ENCODE results near the gene ZNF420.
"Not testable (repeated sequence)": the region's sequence is repeated elsewhere in the genome, so short reads cannot be mapped to it uniquely, and the experiment has no call there.

ZNF420 gene

GRCh38 chr19:37059142-37059541, 19.1 kb upstream of the ZNF420 start:
- peak; percentile 54 to 61 for DNase-seq
- Histone ChIP-seq H2AFZ (ENCODE audit: insufficient read depth, low read length, poor library complexity) (no peak overlapping the region), H4K91ac (ENCODE audit: low read depth, low read length) (no peak overlapping the region), H3K36me3 (ENCODE audit: control insufficient read depth in 1 of 2, insufficient read depth in 2 of 2, low read length in 2 of 2) (no peaks in the 10 kb centered on the region), H2BK5ac (ENCODE audit: low read depth, low read length, poor library complexity) (no peak overlapping the region), H4K12ac (ENCODE audit: low read depth, low read length) (no peak overlapping the region), H3K9ac (ENCODE audit: low read length) (no peak overlapping the region), H3K4ac (ENCODE audit: low read depth, low read length) (no peak overlapping the region), H3K27ac (ENCODE audit: low read depth, low read length) (no peak overlapping the region), H3K4me2 (ENCODE audit: low read length) (no peak overlapping the region), H3K4me1 (ENCODE audit: control insufficient read depth in 1 of 2, insufficient read depth in 2 of 2, low read length in 2 of 2) (no peaks in the 10 kb centered on the region), H3K79me2 (ENCODE audit: control insufficient read depth, insufficient read depth, low read length, poor library complexity) (no peaks in the 10 kb centered on the region), H3K79me1 (ENCODE audit: low read length) (no peaks in the 10 kb centered on the region), H2BK12ac (ENCODE audit: low read length) (no peak overlapping the region), H2BK120ac (ENCODE audit: insufficient read depth, low read length, poor library complexity) (no peak overlapping the region), H4K8ac (ENCODE audit: low read depth, low read length) (no peak overlapping the region), H3K14ac (ENCODE audit: low read length) (no peak overlapping the region), H3K27me3 (ENCODE audit: insufficient read depth, low read length) (no peaks in the 10 kb centered on the region), H2AK5ac (ENCODE audit: low read length) (no peak overlapping the region), H3K23ac (ENCODE audit: low read length) (no peak overlapping the region), H3K18ac (ENCODE audit: low read length) (no peak overlapping the region), H3K9me3 (ENCODE audit: insufficient read depth, low read depth, low read length) (peaks cover 62% of the 10 kb centered on the region), H3K4me3 (ENCODE audit: low read depth, low read length) (no peak overlapping the region)
- WGBS (ENCODE audit: extremely low coverage, insufficient coverage, insufficient read length) = no CpG with 5 or more reads among the region's 39 CpGs

DNA sequence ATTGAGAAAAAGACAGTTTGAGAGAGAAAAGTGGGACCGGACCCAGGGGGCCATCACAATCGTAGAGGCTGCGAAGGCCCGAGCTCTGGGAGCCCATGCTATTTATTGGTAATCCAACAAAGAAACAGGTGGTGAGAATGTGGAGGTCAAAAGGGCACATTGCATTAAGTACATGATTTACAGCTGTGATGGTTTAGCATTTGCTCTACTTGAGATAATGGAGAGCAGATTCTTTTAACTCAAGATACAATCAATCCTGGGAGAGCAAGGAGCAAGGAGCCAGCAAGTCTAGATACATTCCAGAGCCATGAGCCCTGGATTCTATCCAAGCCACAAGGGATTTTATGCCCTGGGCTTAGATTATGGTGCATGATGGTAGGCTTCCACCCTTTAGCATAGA, 13.3 kb upstream of the ZNF420 start:
- not testable (repeated sequence) for H2AFZ ChIP-seq (ENCODE audit: insufficient read depth, low read length, poor library complexity); H3K4ac ChIP-seq (ENCODE audit: low read depth, low read length); H3K23ac ChIP-seq (ENCODE audit: low read length); H3K4me1 ChIP-seq (ENCODE audit: control insufficient read depth in 1 of 2, insufficient read depth in 2 of 2, low read length in 2 of 2); H4K12ac ChIP-seq (ENCODE audit: low read depth, low read length); H3K4me3 ChIP-seq (ENCODE audit: low read depth, low read length); H3K18ac ChIP-seq (ENCODE audit: low read length); H2BK5ac ChIP-seq (ENCODE audit: low read depth, low read length, poor library complexity); H2BK120ac ChIP-seq (ENCODE audit: insufficient read depth, low read length, poor library complexity); H3K36me3 ChIP-seq (ENCODE audit: control insufficient read depth in 1 of 2, insufficient read depth in 2 of 2, low read length in 2 of 2); H4K8ac ChIP-seq (ENCODE audit: low read depth, low read length); H3K79me2 ChIP-seq (ENCODE audit: control insufficient read depth, insufficient read depth, low read length, poor library complexity); H3K27me3 ChIP-seq (ENCODE audit: insufficient read depth, low read length); H3K4me2 ChIP-seq (ENCODE audit: low read length); H3K9ac ChIP-seq (ENCODE audit: low read length); H2BK12ac ChIP-seq (ENCODE audit: low read length); H3K14ac ChIP-seq (ENCODE audit: low read length); H4K91ac ChIP-seq (ENCODE audit: low read depth, low read length); H2AK5ac ChIP-seq (ENCODE audit: low read length); H3K79me1 ChIP-seq (ENCODE audit: low read length)
- Histone ChIP-seq H3K27ac (ENCODE audit: low read depth, low read length) (peak overlapping the region; percentile 49), H3K9me3 (ENCODE audit: insufficient read depth, low read depth, low read length) (peaks cover 13% of the 10 kb centered on the region)
- no CpG with 5 or more reads among the region's 4 CpGs for whole genome bisulfite sequencing (ENCODE audit: extremely low coverage, insufficient coverage, insufficient read length)
- peak; percentile 25 to 67 for DNase-seq

DNA sequence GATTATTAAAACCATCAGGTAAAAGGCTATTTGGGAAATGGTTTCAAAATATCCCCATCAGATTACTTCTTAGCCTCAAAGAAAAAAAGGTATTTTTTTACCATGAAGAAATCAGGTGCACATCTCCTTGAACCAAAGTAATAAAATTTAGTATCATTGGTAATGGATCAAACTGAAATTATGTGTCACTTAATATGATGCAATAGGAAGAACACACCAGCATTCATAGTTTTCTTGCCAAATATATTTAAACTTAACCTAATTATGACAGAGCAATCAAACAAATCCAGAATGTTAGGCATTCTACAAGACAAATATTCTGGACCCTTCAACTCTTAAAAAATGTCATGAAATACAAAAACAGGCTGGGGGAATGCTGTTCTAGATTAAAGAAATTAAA, 4.1 kb upstream of the ZNF420 start:
- H3K79me1 ChIP-seq (ENCODE audit: low read length) = peaks cover 3% of the 10 kb centered on the region
- H4K91ac ChIP-seq (ENCODE audit: low read depth, low read length) = no peak overlapping the region
- no peak overlapping the region for H3K4me3 ChIP-seq (ENCODE audit: low read depth, low read length)
- no peak overlapping the region for H3K9ac ChIP-seq (ENCODE audit: low read length)
- H3K36me3 ChIP-seq (ENCODE audit: control insufficient read depth in 1 of 2, insufficient read depth in 2 of 2, low read length in 2 of 2) = no peaks in the 10 kb centered on the region
- H3K4ac ChIP-seq (ENCODE audit: low read depth, low read length) = no peak overlapping the region
- H4K12ac ChIP-seq (ENCODE audit: low read depth, low read length) = no peak overlapping the region
- H3K4me1 ChIP-seq (ENCODE audit: control insufficient read depth in 1 of 2, insufficient read depth in 2 of 2, low read length in 2 of 2) = peaks cover 0 to 2% of the 10 kb centered on the region in 2 experiments
- H4K8ac ChIP-seq (ENCODE audit: low read depth, low read length) = no peak overlapping the region
- no peak overlapping the region for H2AFZ ChIP-seq (ENCODE audit: insufficient read depth, low read length, poor library complexity)
- H2BK120ac ChIP-seq (ENCODE audit: insufficient read depth, low read length, poor library complexity) = no peak overlapping the region
- no peaks in the 10 kb centered on the region for H3K9me3 ChIP-seq (ENCODE audit: insufficient read depth, low read depth, low read length)
- no peak overlapping the region for H3K18ac ChIP-seq (ENCODE audit: low read length)
- H2BK12ac ChIP-seq (ENCODE audit: low read length) = no peak overlapping the region
- H3K14ac ChIP-seq (ENCODE audit: low read length) = no peak overlapping the region
- H2BK5ac ChIP-seq (ENCODE audit: low read depth, low read length, poor library complexity) = no peak overlapping the region
- no peak overlapping the region for H3K23ac ChIP-seq (ENCODE audit: low read length)
- H3K79me2 ChIP-seq (ENCODE audit: control insufficient read depth, insufficient read depth, low read length, poor library complexity) = peaks cover 4% of the 10 kb centered on the region
- no peak for DNase-seq
- no peak overlapping the region for H3K4me2 ChIP-seq (ENCODE audit: low read length)
- H3K27me3 ChIP-seq (ENCODE audit: insufficient read depth, low read length) = no peaks in the 10 kb centered on the region
- H3K27ac ChIP-seq (ENCODE audit: low read depth, low read length) = no peak overlapping the region
- no peak overlapping the region for H2AK5ac ChIP-seq (ENCODE audit: low read length)

- Histone ChIP-seq H2AFZ (ENCODE audit: insufficient read depth, low read length, poor library complexity) (no peak overlapping the region), H3K14ac (ENCODE audit: low read length) (no peak overlapping the region), H2AK5ac (ENCODE audit: low read length) (no peak overlapping the region), H3K9ac (ENCODE audit: low read length) (no peak overlapping the region), H3K4me3 (ENCODE audit: low read depth, low read length) (no peak overlapping the region), H4K12ac (ENCODE audit: low read depth, low read length) (no peak overlapping the region), H3K9me3 (ENCODE audit: insufficient read depth, low read depth, low read length) (no peaks in the 10 kb centered on the region), H3K4me1 (ENCODE audit: control insufficient read depth in 1 of 2, insufficient read depth in 2 of 2, low read length in 2 of 2) (peaks cover 0 to 5% of the 10 kb centered on the region in 2 experiments), H2BK12ac (ENCODE audit: low read length) (no peak overlapping the region), H3K4ac (ENCODE audit: low read depth, low read length) (no peak overlapping the region), H4K91ac (ENCODE audit: low read depth, low read length) (no peak overlapping the region), H3K79me2 (ENCODE audit: control insufficient read depth, insufficient read depth, low read length, poor library complexity) (peaks cover 4% of the 10 kb centered on the region), H3K36me3 (ENCODE audit: control insufficient read depth in 1 of 2, insufficient read depth in 2 of 2, low read length in 2 of 2) (no peaks in the 10 kb centered on the region), H2BK120ac (ENCODE audit: insufficient read depth, low read length, poor library complexity) (no peak overlapping the region), H3K27me3 (ENCODE audit: insufficient read depth, low read length) (no peaks in the 10 kb centered on the region), H3K18ac (ENCODE audit: low read length) (no peak overlapping the region), H4K8ac (ENCODE audit: low read depth, low read length) (no peak overlapping the region), H2BK5ac (ENCODE audit: low read depth, low read length, poor library complexity) (no peak overlapping the region), H3K23ac (ENCODE audit: low read length) (no peak overlapping the region), H3K4me2 (ENCODE audit: low read length) (no peak overlapping the region), H3K27ac (ENCODE audit: low read depth, low read length) (no peak overlapping the region), H3K79me1 (ENCODE audit: low read length) (peaks cover 3% of the 10 kb centered on the region)
- no CpG with 5 or more reads among the region's 2 CpGs for WGBS (ENCODE audit: extremely low coverage, insufficient coverage, insufficient read length)
- DNase-seq = no peak
Measured at GRCh38 chr19:37074819-37075362, 3.3 kb upstream of the ZNF420 start.
